Gastrocnemius medialis (tissue), 4 donors: Measurements from ENCODE around the gene TOP3A.

Experiments
- CTCF ChIP-seq, 5 experiments: fragments of 450-650 bp in 3 of 5; fragments of 200-600 bp in 2 of 5; sonication (generic) in 2 of 5; IDR thresholded peaks in 4 of 5; conservative IDR thresholded peaks in 1 of 5; 1 replicate in 4 of 5; 2 replicates in 1 of 5; pipeline ENCODE4 v1.5.1; 2016 to 2019; ENCODE audit warnings: antibody characterized with exemption in 5 of 5, mild to moderate bottlenecking in 3 of 5, moderate library complexity in 3 of 5
- POLR2A ChIP-seq, 2 donors: fragments of 450-650 bp; IDR thresholded peaks; one replicate each; pipeline ENCODE4 v1.6.1; 2017; ENCODE audit warnings: antibody characterized with exemption in 2 of 2, mild to moderate bottlenecking in 2 of 2, moderate library complexity in 2 of 2

DNA sequence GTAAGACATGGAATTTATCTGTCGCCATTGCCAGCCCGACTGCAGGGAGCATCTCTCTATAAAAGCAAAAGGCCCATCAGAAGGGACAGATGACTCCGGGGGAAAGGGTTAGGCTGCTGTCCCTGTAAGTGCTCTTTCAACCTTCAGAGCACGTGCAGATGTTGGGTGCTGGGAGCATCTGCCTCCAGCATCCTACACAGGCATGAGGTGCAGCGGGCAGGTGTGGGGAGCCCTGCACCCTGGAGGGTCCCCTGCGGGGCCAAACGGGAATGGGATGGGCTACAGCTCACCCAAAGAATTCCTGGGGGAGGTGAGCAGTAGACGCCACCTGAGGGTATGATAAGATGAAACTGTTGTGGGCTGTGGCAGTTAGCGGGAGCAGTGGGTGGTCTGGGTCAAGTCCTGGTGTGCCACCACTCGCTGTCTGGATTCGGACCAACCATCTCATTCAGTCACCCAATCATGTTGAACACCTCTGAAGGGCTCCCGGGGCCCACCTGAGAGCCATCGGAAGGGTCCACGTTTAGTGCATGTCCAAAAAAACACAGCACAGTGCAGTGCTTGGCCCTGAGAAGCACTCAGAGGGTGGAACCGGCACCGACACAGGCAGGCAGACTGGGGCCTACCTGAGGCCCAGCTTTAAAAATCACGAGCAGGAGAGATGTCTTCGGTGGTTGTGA lies 4.1 kb upstream of the TOP3A start:
- no peak for TF ChIP-seq CTCF (IDR thresholded peaks at IDR 0.05 in 4 of 5, conservative IDR thresholded peaks at IDR 0.05 in 1 of 5)
- TF ChIP-seq POLR2A (IDR thresholded peaks at IDR 0.05) = no peak
